ENCODE data around the gene AHI1.

DNA sequence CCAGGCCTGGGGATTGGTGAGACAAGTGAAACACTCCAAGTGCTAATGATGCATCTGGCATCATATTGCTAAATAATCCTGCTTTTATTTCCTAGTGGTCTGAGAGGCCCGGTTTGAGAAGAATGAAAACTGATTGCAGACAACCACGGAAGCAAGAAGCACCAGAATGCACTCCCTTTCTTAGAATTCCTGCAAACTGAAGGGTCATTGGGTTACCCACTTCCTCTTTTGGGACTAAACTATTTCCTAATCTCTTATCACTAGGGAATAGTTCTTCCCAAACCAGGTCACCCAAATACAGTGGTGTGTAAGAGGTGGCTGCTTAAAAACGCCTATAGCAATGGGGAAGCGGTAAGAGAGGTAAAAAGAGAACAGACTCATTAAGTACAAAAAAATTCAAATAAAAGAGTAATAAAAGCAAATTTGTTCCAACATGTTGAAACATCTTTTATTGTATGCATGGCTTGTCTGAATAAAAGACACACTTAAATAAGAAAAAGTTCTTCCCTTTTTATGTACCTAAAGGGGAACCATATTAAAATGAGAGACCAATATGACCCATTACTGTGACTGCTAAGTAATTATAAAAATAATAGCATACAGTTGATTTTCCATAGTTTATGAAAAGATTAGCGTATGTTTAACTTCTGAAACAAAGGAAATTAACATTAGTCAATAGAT, 190.7 kb downstream of the AHI1 start:
- TF ChIP-seq, protein P1, sequence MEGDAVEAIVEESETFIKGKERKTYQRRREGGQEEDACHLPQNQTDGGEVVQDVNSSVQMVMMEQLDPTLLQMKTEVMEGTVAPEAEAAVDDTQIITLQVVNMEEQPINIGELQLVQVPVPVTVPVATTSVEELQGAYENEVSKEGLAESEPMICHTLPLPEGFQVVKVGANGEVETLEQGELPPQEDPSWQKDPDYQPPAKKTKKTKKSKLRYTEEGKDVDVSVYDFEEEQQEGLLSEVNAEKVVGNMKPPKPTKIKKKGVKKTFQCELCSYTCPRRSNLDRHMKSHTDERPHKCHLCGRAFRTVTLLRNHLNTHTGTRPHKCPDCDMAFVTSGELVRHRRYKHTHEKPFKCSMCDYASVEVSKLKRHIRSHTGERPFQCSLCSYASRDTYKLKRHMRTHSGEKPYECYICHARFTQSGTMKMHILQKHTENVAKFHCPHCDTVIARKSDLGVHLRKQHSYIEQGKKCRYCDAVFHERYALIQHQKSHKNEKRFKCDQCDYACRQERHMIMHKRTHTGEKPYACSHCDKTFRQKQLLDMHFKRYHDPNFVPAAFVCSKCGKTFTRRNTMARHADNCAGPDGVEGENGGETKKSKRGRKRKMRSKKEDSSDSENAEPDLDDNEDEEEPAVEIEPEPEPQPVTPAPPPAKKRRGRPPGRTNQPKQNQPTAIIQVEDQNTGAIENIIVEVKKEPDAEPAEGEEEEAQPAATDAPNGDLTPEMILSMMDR (IDR thresholded peaks at IDR 0.05): no peak
- TF ChIP-seq POLR2A (IDR thresholded peaks at IDR 0.05): no peak

Data from ovary (tissue), 3 donors.